Endothelial cell of umbilical vein (primary cell): ENCODE data around the gene GAN. TPM values are rescaled to one million over a fixed set of nuclear protein-coding genes. Genes with fewer than 3 reads are reported as not detected.

ENCODE experiments used
- BruUV-seq: library from RNA; stranded (reverse); fragments of 400-500 nt; replicated peaks from 2 replicates; lab custom pipeline; 2021; lab: Mats Ljungman, UMichigan
- CTCF ChIA-PET: fragments of 300-600, 350-600 bp; sonication (Branson Sonifier 250); formaldehyde crosslinking; loops from one replicate; lab custom pipeline; 2021; ENCODE audit warnings: antibody characterized with exemption, inconsistent platforms; lab: Charles Lee
- POLR2A ChIA-PET: fragments of 300-600, 350-600 bp; sonication (Branson Sonifier 250); formaldehyde crosslinking; loops from one replicate; lab custom pipeline; 2021; ENCODE audit warnings: antibody characterized with exemption, inconsistent platforms; lab: Charles Lee
- DNase-seq: peaks from one replicate; pipeline ENCODE4 v3.0.0-alpha.2; 2011; ENCODE audit warnings: low read depth, low spot score
- FAIRE-seq: peaks from 2 replicates; lab custom pipeline; 2011; peaks lifted over from hg19 to GRCh38; lab: Jason Lieb, UNC
- H2AFZ ChIP-seq: 2 replicates; pipeline ENCODE4 v1.6.0; 2012; ENCODE audit warnings: low read depth, low read length, control low read depth, inconsistent platforms
- H3K27ac ChIP-seq: 2 replicates; pipeline ENCODE4 v1.5.1; 2011; ENCODE audit warnings: low read depth, mild to moderate bottlenecking, control low read depth, low read length, moderate library complexity; ENCODE audit not compliant: insufficient read depth
- H3K27me3 ChIP-seq, 2 experiments: 2 replicates each; pipeline versions ENCODE4 v1.6.0 to v1.6.1; 2011; ENCODE audit warnings: low read length in 2 of 2, mixed read lengths in 1 of 2; ENCODE audit not compliant: control insufficient read depth in 2 of 2, insufficient read depth in 2 of 2
- H3K36me3 ChIP-seq, 2 experiments: 2 replicates in 1 of 2; 3 replicates in 1 of 2; pipeline ENCODE4 v1.5.1; 2011; ENCODE audit warnings: low read length in 2 of 2, mild to moderate bottlenecking in 1 of 2, moderate library complexity in 1 of 2; ENCODE audit not compliant: control insufficient read depth in 2 of 2, insufficient read depth in 2 of 2; ENCODE audit errors: extremely low read depth in 1 of 2
- H3K4me1 ChIP-seq: 3 replicates; pipeline ENCODE4 v1.5.1; 2011; ENCODE audit warnings: mild to moderate bottlenecking, low read length; ENCODE audit not compliant: control insufficient read depth, insufficient read depth; ENCODE audit errors: extremely low read depth
- H3K4me2 ChIP-seq: 2 replicates; pipeline ENCODE4 v1.6.1; 2011; ENCODE audit warnings: low read length, control low read depth, mixed read lengths; ENCODE audit not compliant: insufficient read depth
- H3K4me3 ChIP-seq, 3 experiments: fragments of 200-600 bp in 1 of 3; sonication (generic), shearing (Covaris generic) in 1 of 3; replicated peaks in 1 of 3; 2 replicates each; pipeline ENCODE4 v1.5.1; 2011 to 2016; ENCODE audit warnings: control low read depth in 3 of 3, low read length in 3 of 3, mild to moderate bottlenecking in 2 of 3, inconsistent platforms in 1 of 3, low read depth in 1 of 3, moderate library complexity in 1 of 3; ENCODE audit not compliant: insufficient read depth in 1 of 3
- H3K79me2 ChIP-seq: 2 replicates; pipeline ENCODE4 v1.6.0; 2012; ENCODE audit warnings: low read length, inconsistent platforms; ENCODE audit not compliant: control insufficient read depth, insufficient read depth
- H3K9ac ChIP-seq: replicated peaks from 2 replicates; pipeline ENCODE3; 2011; ENCODE audit warnings: low read length, control low read depth; ENCODE audit not compliant: insufficient read depth; ENCODE audit errors: extremely low read depth
- H3K9me1 ChIP-seq: replicated peaks from 3 replicates; pipeline ENCODE4 v1.6.0; 2011; ENCODE audit warnings: mild to moderate bottlenecking, low read length; ENCODE audit not compliant: control insufficient read depth, insufficient read depth; ENCODE audit errors: extremely low read depth
- H3K9me3 ChIP-seq: replicated peaks from 2 replicates; pipeline ENCODE4 v1.5.1; 2012; ENCODE audit warnings: low read length, inconsistent platforms; ENCODE audit not compliant: control insufficient read depth, insufficient read depth
- H4K20me1 ChIP-seq: replicated peaks from 2 replicates; pipeline ENCODE3; 2011; ENCODE audit warnings: mild to moderate bottlenecking, low read length; ENCODE audit not compliant: control insufficient read depth, insufficient read depth; ENCODE audit errors: extremely low read depth
- CTCF ChIP-seq, 2 donors: IDR thresholded peaks; 1 replicate in 1 of 2; 2 replicates in 1 of 2; pipeline ENCODE4 v1.5.1; 2011; ENCODE audit warnings: low read length in 2 of 2, mild to moderate bottlenecking in 2 of 2, moderate library complexity in 2 of 2, control low read depth in 1 of 2, inconsistent platforms in 1 of 2, low read depth in 1 of 2; ENCODE audit not compliant: insufficient read depth in 1 of 2; ENCODE audit errors: extremely low read depth in 1 of 2
- EZH2 ChIP-seq: IDR thresholded peaks from 2 replicates; pipeline ENCODE4 v1.6.1; 2012; ENCODE audit warnings: borderline replicate concordance, low read depth, mild to moderate bottlenecking, moderate library complexity, low read length, inconsistent platforms; ENCODE audit not compliant: severe bottlenecking
- FOS ChIP-seq: IDR thresholded peaks from 2 replicates; pipeline ENCODE4 v1.6.1; 2011; ENCODE audit warnings: mild to moderate bottlenecking, low read length, moderate library complexity, borderline replicate concordance; ENCODE audit not compliant: insufficient read depth
- GATA2 ChIP-seq: IDR thresholded peaks from 2 replicates; pipeline ENCODE4 v1.7.0; 2011; ENCODE audit warnings: low read depth, mild to moderate bottlenecking, moderate library complexity, mixed read lengths, low read length; ENCODE audit not compliant: insufficient read length, insufficient read depth
- JUN ChIP-seq: IDR thresholded peaks from 2 replicates; pipeline ENCODE4 v1.6.1; 2011; ENCODE audit warnings: borderline replicate concordance, low read depth; ENCODE audit not compliant: insufficient read length, insufficient read depth
- MYC ChIP-seq: IDR thresholded peaks from one replicate; pipeline ENCODE4 v1.6.1; 2011; ENCODE audit warnings: mild to moderate bottlenecking, low read depth, low read length
- POLR2A ChIP-seq: IDR thresholded peaks from 2 replicates; pipeline ENCODE4 v1.6.1; 2012; ENCODE audit warnings: low read depth, mild to moderate bottlenecking, control low read depth, low read length
- POLR2AphosphoS5 ChIP-seq: IDR thresholded peaks from 2 replicates; pipeline ENCODE4 v1.6.1; 2012; ENCODE audit warnings: low read depth, mild to moderate bottlenecking, control low read depth, low read length, moderate library complexity; ENCODE audit not compliant: insufficient read depth
- dilution Hi-C: fragments of 300-500 bp; cut with MboI; formaldehyde crosslinking; loops from one replicate; pipeline ENCODE4 v1.15.0; 2019; ENCODE audit warnings: low sequenced_read_pairs; ENCODE audit not compliant: extremely low pct_ligation_motif_present
- intact Hi-C: fragments of 100-400 bp; cut with micrococcal nuclease; formaldehyde crosslinking; loops from one replicate; pipeline ENCODE4 v1.10.0; 2022
- polyA plus RNA-seq, 4 experiments: library from polyadenylated mRNA; depleted of rRNA in 3 of 4; stranded (reverse) in 3 of 4; unstranded in 1 of 4; fragments of >200 nt; gene quantifications; 2 replicates each; pipeline versions ENCODE4 v1.2.1 to v1.2.3, GENCODE V29; 2011 to 2012; ENCODE audit warnings: missing spikeins in 1 of 4
- total RNA-seq: library from RNA; stranded (reverse); gene quantifications from 2 replicates; pipeline ENCODE4 v1.2.3, GENCODE V29; 2021
- TF ChIP-seq, protein P1 (sequence below): IDR thresholded peaks from 2 replicates; pipeline ENCODE4 v1.6.1; 2011; ENCODE audit not compliant: insufficient read depth, insufficient read length

Gene GAN
- total and polyA plus RNA-seq, 2 donors (not counting 3 experiments of a cell fraction or from before 2014, with no cell fraction given), result 1.8 to 11.1 TPM

GRCh38 chr16:81415751-81416150 is 101.0 kb downstream of the GAN start:
- no peak overlapping the region for H2AFZ ChIP-seq
- intact Hi-C loops, result no loop called here
- H4K20me1 ChIP-seq, result no peaks in the 10 kb centered on the region
- BruUV-seq, result no TSS peak
- no peak overlapping the region for H3K27ac ChIP-seq
- no peaks in the 10 kb centered on the region for H3K9me1 ChIP-seq
- no peaks in the 10 kb centered on the region for H3K9me3 ChIP-seq
- no peak for FAIRE-seq
- POLR2A ChIA-PET, result no interaction called here
- CTCF ChIA-PET, result interaction anchor here (1.2 kb wide), 1 partner anchor 14 kb away, joined by 7 read pairs; no protein-coding TSS in a partner anchor
- TF ChIP-seq POLR2A, result no peak
- no peak for TF ChIP-seq FOS
- TF ChIP-seq CTCF (IDR thresholded peaks at IDR 0.05; ENCODE audit: extremely low read depth in 1 of 2, insufficient read depth in 1 of 2, low read depth in 1 of 2, low read length in 2 of 2), result no peak
- no peak for TF ChIP-seq EZH2
- TF ChIP-seq GATA2, result no peak
- TF ChIP-seq MYC, result no peak
- TF ChIP-seq JUN, result no peak
- TF ChIP-seq, protein P1, sequence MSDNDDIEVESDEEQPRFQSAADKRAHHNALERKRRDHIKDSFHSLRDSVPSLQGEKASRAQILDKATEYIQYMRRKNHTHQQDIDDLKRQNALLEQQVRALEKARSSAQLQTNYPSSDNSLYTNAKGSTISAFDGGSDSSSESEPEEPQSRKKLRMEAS, result no peak
- TF ChIP-seq POLR2AphosphoS5, result no peak
- H3K36me3 ChIP-seq, result no peaks in the 10 kb centered on the region
- no peak overlapping the region for H3K4me2 ChIP-seq
- H3K9ac ChIP-seq, result no peak overlapping the region
- H3K27me3 ChIP-seq, result no peaks in the 10 kb centered on the region
- no peaks in the 10 kb centered on the region for H3K79me2 ChIP-seq
- H3K4me3 ChIP-seq, result no peak overlapping the region
- no peak for DNase-seq
- no peaks in the 10 kb centered on the region for H3K4me1 ChIP-seq
- dilution Hi-C loops, result no loop called here
